Caco-2 (cell line): ENCODE data around the gene SERPINB13. TPM values are rescaled to one million over a fixed set of nuclear protein-coding genes. Genes with fewer than 3 reads are reported as not detected.

Experiments
- BruUV-seq: library from RNA; stranded (reverse); fragments of 400-500 nt; replicated peaks from 2 replicates; lab custom pipeline; 2021; lab: Mats Ljungman, UMichigan
- CTCF ChIA-PET: fragments of 300-600 bp; sonication (Branson Sonifier 250); formaldehyde crosslinking; loops from one replicate; lab custom pipeline; 2022; ENCODE audit warnings: antibody characterized with exemption; lab: Charles Lee
- POLR2A ChIA-PET: fragments of 300-600 bp; sonication (Branson Sonifier 250); formaldehyde crosslinking; loops from one replicate; lab custom pipeline; 2022; ENCODE audit warnings: antibody characterized with exemption; lab: Charles Lee
- DNase-seq, 2 experiments: peaks; one replicate each; pipeline versions ENCODE4 v3.0.0 to v3.0.0-alpha.2; 2020 to 2022
- H3K27me3 ChIP-seq: replicated peaks from 2 replicates; pipeline ENCODE4 v1.6.0; 2011; ENCODE audit warnings: low read length; ENCODE audit not compliant: control insufficient read depth, insufficient read depth
- H3K36me3 ChIP-seq: 2 replicates; pipeline ENCODE4 v1.5.1; 2011; ENCODE audit warnings: low read length; ENCODE audit not compliant: control insufficient read depth, insufficient read depth
- H3K4me1 ChIP-seq: fragments of 250-450 bp; sonication (Bioruptor Pico); 2 replicates; pipeline ENCODE4 v1.5.1; 2020; ENCODE audit warnings: mild to moderate bottlenecking
- H3K4me3 ChIP-seq: 2 replicates; pipeline ENCODE4 v1.5.1; 2011; ENCODE audit warnings: low read depth, mild to moderate bottlenecking, control low read depth, low read length
- H3K9me3 ChIP-seq: fragments of 250-450 bp; sonication (Bioruptor Pico); 2 replicates; pipeline ENCODE4 v1.5.1; 2020; ENCODE audit warnings: mild to moderate bottlenecking, moderate library complexity
- H3K27ac Mint-ChIP-seq: one replicate; pipeline ENCODE4 v1.8.0; 2022; ENCODE audit warnings: mixed read lengths; ENCODE audit not compliant: unreplicated experiment
- H3K27me3 Mint-ChIP-seq: one replicate; pipeline ENCODE4 v1.8.0; 2022; ENCODE audit warnings: mixed read lengths; ENCODE audit not compliant: insufficient read depth, unreplicated experiment
- H3K36me3 Mint-ChIP-seq: one replicate; pipeline ENCODE4 v1.8.0; 2022; ENCODE audit warnings: mild to moderate bottlenecking, mixed read lengths; ENCODE audit not compliant: insufficient read depth, unreplicated experiment
- H3K4me1 Mint-ChIP-seq: one replicate; pipeline ENCODE4 v1.8.0; 2022; ENCODE audit warnings: low read depth, mixed read lengths; ENCODE audit not compliant: unreplicated experiment
- H3K4me3 Mint-ChIP-seq: one replicate; pipeline ENCODE4 v1.8.0; 2022; ENCODE audit warnings: mild to moderate bottlenecking, moderate library complexity, mixed read lengths; ENCODE audit not compliant: unreplicated experiment
- H3K9me3 Mint-ChIP-seq: one replicate; pipeline ENCODE4 v1.8.0; 2022; ENCODE audit warnings: mixed read lengths; ENCODE audit not compliant: unreplicated experiment
- intact Hi-C: fragments of 100-400 bp; cut with micrococcal nuclease; formaldehyde crosslinking; loops from one replicate; pipeline ENCODE4 v1.10.0; 2022; ENCODE audit not compliant: unreplicated experiment
- total RNA-seq: library from RNA; stranded (reverse); gene quantifications from 2 replicates; pipeline ENCODE4 v1.2.3, GENCODE V29; 2022
- TF ChIP-seq, protein P1 (sequence below), 2 experiments: fragments of 200-600 bp in 1 of 2; IDR thresholded peaks; 1 replicate in 1 of 2; 2 replicates in 1 of 2; pipeline versions ENCODE4 v1.5.1 to v1.8.0; 2011 to 2022; ENCODE audit warnings: antibody characterized with exemption in 1 of 2, control low read depth in 1 of 2, inconsistent platforms in 1 of 2, low read depth in 1 of 2, low read length in 1 of 2, mild to moderate bottlenecking in 1 of 2, moderate library complexity in 1 of 2; ENCODE audit not compliant: insufficient read depth in 1 of 2, severe bottlenecking in 1 of 2, unreplicated experiment in 1 of 2

Gene SERPINB13
- total RNA-seq, 1 experiment from 2014 or later = not detected

- CTCF ChIA-PET = no interaction called here
- Mint-ChIP-seq H3K27me3 (no peaks in the 10 kb centered on the region), H3K9me3 (no peaks in the 10 kb centered on the region), H3K27ac (no peak overlapping the region), H3K4me3 (no peak overlapping the region), H3K36me3 (no peaks in the 10 kb centered on the region), H3K4me1 (no peaks in the 10 kb centered on the region)
- TF ChIP-seq, protein P1, sequence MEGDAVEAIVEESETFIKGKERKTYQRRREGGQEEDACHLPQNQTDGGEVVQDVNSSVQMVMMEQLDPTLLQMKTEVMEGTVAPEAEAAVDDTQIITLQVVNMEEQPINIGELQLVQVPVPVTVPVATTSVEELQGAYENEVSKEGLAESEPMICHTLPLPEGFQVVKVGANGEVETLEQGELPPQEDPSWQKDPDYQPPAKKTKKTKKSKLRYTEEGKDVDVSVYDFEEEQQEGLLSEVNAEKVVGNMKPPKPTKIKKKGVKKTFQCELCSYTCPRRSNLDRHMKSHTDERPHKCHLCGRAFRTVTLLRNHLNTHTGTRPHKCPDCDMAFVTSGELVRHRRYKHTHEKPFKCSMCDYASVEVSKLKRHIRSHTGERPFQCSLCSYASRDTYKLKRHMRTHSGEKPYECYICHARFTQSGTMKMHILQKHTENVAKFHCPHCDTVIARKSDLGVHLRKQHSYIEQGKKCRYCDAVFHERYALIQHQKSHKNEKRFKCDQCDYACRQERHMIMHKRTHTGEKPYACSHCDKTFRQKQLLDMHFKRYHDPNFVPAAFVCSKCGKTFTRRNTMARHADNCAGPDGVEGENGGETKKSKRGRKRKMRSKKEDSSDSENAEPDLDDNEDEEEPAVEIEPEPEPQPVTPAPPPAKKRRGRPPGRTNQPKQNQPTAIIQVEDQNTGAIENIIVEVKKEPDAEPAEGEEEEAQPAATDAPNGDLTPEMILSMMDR (IDR thresholded peaks at IDR 0.05; ENCODE audit: insufficient read depth in 1 of 2, low read depth in 1 of 2, low read length in 1 of 2, severe bottlenecking in 1 of 2, unreplicated experiment in 1 of 2) = no peak
- POLR2A ChIA-PET = no interaction called here
- Histone ChIP-seq H3K4me3 (no peak overlapping the region), H3K36me3 (no peaks in the 10 kb centered on the region), H3K9me3 (no peaks in the 10 kb centered on the region), H3K27me3 (no peaks in the 10 kb centered on the region), H3K4me1 (no peaks in the 10 kb centered on the region)
- intact Hi-C loops = no loop called here
- DNase-seq = no peak
- BruUV-seq = no TSS peak
Measured at GRCh38 chr18:63559567-63560491, 27.3 kb upstream of the SERPINB13 start.

- Mint-ChIP-seq H3K27me3 (no peaks in the 10 kb centered on the region), H3K4me3 (no peak overlapping the region), H3K9me3 (no peaks in the 10 kb centered on the region), H3K36me3 (no peaks in the 10 kb centered on the region), H3K4me1 (no peaks in the 10 kb centered on the region), H3K27ac (no peak overlapping the region)
- no TSS peak for BruUV-seq
- intact Hi-C loops = no loop called here
- TF ChIP-seq, protein P1 (IDR thresholded peaks at IDR 0.05; ENCODE audit: insufficient read depth in 1 of 2, low read depth in 1 of 2, low read length in 1 of 2, severe bottlenecking in 1 of 2, unreplicated experiment in 1 of 2) = no peak
- no peak for DNase-seq
- H3K36me3 ChIP-seq = no peaks in the 10 kb centered on the region
- no peaks in the 10 kb centered on the region for H3K4me1 ChIP-seq
- no peak overlapping the region for H3K4me3 ChIP-seq
- POLR2A ChIA-PET = no interaction called here
- H3K27me3 ChIP-seq = no peaks in the 10 kb centered on the region
- no peaks in the 10 kb centered on the region for H3K9me3 ChIP-seq
- CTCF ChIA-PET = no interaction called here
Measured at GRCh38 chr18:63562284-63562683, 24.9 kb upstream of the SERPINB13 start.

DNA sequence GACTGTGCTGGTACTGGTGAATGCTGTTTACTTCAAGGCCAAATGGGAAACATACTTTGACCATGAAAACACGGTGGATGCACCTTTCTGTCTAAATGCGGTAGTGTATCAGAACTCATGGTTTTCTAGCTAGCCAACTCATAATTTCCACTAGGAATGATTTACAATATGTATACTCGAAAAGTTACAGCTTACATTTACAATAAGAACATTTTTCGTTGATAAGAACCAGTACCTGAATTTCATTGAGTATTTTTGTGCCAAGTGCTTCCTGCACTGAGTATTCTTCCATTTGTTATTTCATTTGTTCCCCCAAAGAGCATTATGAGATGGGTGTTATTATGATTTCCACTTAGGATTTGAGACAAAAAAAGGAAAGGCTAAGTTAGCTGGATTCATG is 23.1 kb upstream of the SERPINB13 start:
- no peaks in the 10 kb centered on the region for H3K4me1 Mint-ChIP-seq
- no peak overlapping the region for H3K27ac Mint-ChIP-seq
- H3K9me3 Mint-ChIP-seq = no peaks in the 10 kb centered on the region
- peaks cover 7% of the 10 kb centered on the region for H3K27me3 Mint-ChIP-seq
- intact Hi-C loops = no loop called here
- no TSS peak for BruUV-seq
- no peak overlapping the region for H3K4me3 Mint-ChIP-seq
- CTCF ChIA-PET = no interaction called here
- POLR2A ChIA-PET = no interaction called here
- no peaks in the 10 kb centered on the region for H3K36me3 Mint-ChIP-seq
- no peak for DNase-seq
- no peaks in the 10 kb centered on the region for H3K36me3 ChIP-seq
- TF ChIP-seq, protein P1 (IDR thresholded peaks at IDR 0.05; ENCODE audit: insufficient read depth in 1 of 2, low read depth in 1 of 2, low read length in 1 of 2, severe bottlenecking in 1 of 2, unreplicated experiment in 1 of 2) = no peak
- no peak overlapping the region for H3K4me3 ChIP-seq
- H3K27me3 ChIP-seq = no peaks in the 10 kb centered on the region
- H3K9me3 ChIP-seq = no peaks in the 10 kb centered on the region
- H3K4me1 ChIP-seq = no peaks in the 10 kb centered on the region
